ENCODE results near the gene PHACTR3.

PHACTR3 gene

DNA sequence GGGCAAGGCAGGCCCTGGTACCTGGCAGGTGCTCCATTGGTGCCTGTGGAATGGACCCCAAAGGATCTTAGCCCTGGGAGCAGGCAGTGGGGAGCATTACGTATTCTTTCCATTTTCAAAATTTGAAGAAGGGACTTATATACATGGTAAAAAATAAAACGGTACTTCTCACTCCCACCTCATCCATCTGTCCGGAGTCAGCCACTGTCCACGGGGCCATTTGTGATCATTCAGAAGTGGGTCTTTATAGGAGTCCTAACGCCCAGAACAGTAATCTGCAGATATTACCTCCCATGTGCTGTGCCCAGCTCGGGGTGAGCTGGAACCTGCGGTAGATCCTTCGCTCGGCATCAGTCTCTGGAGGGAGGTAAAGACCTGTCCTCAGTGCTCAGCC is 218.7 kb downstream of the PHACTR3 start:
- in situ Hi-C loops (cut with MboI; ENCODE audit: low sequenced_read_pairs) = no loop called here

- in situ Hi-C loops (cut with MboI; ENCODE audit: low sequenced_read_pairs) = no loop called here
Observed at GRCh38 chr20:59823491-59824259, 219.3 kb downstream of the PHACTR3 start.

DNA sequence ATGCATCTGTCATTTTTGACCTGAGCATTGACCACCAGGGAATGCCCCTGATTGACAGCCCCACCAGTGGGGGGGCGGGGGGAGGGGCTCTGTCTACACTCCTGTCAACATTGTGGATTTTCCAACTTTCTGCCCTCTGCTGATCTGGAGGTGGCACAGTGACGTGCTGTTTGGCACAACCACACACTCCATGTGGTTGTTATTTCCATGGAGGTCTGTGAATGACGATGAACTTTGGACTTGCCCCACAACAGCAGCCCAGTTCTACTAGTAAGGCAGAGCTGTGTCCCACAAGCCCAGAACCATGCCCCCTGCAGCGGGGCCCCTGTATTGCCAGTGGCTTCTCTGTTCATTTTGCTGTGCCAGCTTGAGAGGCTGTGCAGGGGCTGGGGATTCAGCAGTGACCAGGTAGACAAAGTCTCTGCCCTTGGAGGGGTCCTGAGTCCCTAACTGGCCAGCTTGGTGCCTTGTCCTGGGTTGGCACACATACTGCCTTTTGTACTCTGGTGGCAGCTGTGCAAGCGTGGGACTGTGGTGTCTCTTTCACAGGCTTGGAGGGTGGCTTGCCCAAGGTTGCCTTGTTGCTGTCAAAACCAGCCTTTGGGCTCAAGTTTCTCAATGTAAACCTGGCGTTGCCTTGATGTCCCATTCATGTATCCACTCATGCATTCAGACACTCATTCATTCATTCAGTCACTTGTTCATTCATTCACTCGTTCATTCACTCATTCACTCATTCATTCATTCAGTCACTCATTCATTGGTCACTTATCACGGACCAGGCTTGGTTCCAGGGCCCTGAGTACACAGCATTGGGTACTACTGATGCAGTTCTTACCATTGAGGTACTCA is 220.6 kb downstream of the PHACTR3 start:
- in situ Hi-C loops (cut with MboI; ENCODE audit: low sequenced_read_pairs) = no loop called here

DNA sequence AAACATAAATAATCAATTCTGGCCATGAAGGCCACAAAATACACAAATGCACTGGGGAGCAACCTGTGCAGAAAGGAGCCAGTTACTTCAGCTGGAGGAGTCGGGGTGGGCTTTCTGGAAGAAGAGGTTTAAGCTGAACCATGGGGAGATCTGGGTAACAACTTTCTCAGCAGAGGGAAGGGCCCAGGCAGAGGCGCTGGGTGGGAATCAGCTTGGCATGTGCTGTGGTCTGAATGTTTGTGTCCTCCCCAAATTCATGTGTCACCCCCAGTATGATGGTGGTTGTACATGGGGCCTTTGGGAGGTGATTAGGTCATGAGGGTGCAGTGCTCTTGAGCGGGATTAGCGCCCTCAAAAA is 221.2 kb downstream of the PHACTR3 start:
- in situ Hi-C loops (cut with MboI; ENCODE audit: low sequenced_read_pairs) = no loop called here

GRCh38 chr20:59825944-59826759 is 221.8 kb downstream of the PHACTR3 start:
- in situ Hi-C loops (cut with MboI; ENCODE audit: low sequenced_read_pairs) = no loop called here

- in situ Hi-C loops (cut with MboI; ENCODE audit: low sequenced_read_pairs) = no loop called here
Observed at GRCh38 chr20:59827138-59828056, 223.1 kb downstream of the PHACTR3 start.

DNA sequence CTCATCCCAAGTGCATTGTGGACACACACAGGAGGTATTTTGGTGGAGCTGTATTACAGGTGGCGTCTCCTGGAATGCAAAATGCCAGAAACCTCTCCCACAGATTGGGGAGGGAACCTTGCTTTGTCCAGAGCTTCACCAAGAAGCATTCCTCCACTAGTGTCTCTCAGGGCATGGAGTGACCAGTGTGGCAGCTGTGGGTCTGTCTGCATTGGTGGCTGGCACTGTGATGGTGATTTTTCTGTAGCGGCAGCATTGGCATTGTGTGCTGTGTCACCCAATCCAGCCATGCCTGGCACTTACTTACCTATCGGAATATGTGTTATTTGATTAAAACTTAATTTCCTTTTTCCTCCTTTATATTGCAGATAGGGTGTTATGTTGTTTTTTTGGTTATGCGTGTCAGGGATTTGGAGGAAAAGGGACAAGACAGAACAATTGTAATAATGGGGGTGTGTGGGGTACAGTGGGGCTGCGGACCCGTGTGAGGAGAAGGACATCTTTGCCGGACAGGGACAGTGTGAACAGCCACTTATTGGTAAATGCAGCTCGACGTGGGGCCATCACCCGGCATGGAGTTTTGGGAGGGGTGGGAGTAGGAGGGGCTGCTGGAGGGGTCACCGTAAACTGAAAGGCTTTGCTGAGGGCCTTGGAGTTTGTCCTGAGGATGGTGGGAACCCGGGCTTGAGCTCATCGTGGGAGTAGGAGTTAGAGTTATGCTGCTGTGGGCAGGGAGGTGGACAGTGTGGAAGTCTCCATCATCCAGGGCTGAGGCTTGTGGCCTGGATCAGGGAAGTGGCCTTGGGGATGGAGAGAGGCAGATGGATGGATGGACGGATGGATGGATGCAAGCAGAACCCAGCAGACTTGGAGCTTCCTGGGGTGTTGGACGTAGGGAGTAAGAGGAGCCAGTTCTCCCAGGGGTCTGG is 224.0 kb downstream of the PHACTR3 start:
- in situ Hi-C loops (cut with MboI; ENCODE audit: low sequenced_read_pairs) = no loop called here

GRCh38 chr20:59829054-59829785 is 224.9 kb downstream of the PHACTR3 start:
- in situ Hi-C loops (cut with MboI; ENCODE audit: low sequenced_read_pairs) = no loop called here

- in situ Hi-C loops (cut with MboI; ENCODE audit: low sequenced_read_pairs) = no loop called here
Observed at GRCh38 chr20:59829786-59830664, 225.7 kb downstream of the PHACTR3 start.

GRCh38 chr20:59830665-59831023 is 226.3 kb downstream of the PHACTR3 start:
- in situ Hi-C loops (cut with MboI; ENCODE audit: low sequenced_read_pairs) = no loop called here

DNA sequence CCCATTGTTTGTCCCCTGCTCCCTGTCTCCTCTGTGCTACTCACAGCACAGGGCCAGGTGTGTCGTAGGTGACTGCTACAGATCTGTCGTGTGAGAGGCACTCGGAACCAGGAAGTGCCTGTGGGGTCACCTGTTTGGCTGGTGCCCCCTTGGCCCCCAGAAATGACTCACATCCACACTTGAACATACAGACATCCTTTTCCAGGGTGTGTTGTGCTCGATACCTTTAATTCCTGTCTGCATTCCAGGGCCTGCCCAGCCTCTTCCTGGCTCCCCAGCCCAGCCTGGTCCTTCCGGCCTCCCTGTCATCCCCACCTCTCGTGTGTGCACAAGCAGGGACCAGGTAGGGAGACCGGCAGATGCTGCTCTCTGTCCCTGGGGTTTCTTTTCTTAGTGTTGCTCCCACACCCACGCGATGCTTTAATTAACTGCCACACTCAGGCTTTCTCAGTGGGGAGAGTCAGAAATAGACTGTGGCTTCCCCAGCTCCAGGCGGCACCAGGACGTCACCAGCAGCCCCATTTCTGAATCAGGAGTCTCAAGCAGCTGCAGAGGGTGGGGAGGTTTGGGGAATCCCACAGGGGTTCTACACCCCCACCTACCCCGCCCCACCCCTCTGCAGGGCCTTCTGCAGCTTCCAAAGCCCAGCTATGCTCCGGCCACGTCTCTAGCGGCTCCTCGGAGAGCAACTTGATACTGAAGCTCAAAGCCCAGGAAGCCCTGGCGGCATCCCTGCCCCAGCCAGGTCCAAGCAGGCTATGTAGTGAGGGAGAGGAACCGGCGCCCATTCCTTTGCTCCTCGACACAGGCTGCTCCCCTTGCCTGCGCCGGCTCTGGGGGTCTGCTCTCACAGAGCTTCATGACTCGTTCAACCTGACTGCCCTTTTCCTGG is 226.9 kb downstream of the PHACTR3 start:
- in situ Hi-C loops (cut with MboI; ENCODE audit: low sequenced_read_pairs) = no loop called here

DNA sequence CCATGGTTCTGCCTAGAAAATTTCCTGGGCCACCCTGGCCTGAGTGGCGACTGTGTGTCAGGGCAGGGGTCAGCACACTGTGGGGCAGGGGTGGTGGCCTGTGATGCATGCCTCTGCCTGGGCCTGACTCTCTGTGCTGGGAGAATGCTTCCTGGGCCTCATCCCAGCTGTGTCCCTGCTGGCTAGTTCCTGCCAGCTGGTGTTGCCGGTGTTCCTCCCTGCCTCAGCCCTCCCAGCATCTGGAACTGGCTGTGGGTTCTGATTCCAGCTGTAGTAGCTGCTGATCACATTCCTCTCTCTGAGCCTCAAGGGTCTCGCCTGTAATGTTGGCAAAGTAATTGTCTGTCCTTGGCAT is 227.6 kb downstream of the PHACTR3 start:
- in situ Hi-C loops (cut with MboI; ENCODE audit: low sequenced_read_pairs) = no loop called here

GRCh38 chr20:59832406-59833363 is 228.3 kb downstream of the PHACTR3 start:
- in situ Hi-C loops (cut with MboI; ENCODE audit: low sequenced_read_pairs) = no loop called here

GRCh38 chr20:59835057-59835447 is 230.7 kb downstream of the PHACTR3 start:
- in situ Hi-C loops (cut with MboI; ENCODE audit: low sequenced_read_pairs) = no loop called here

Measured in HL-60/S4 (cell line).